H54 (cell line): Measurements from ENCODE around the gene PRR29.
"Not testable (repeated sequence)": the region's sequence is repeated elsewhere in the genome, so short reads cannot be mapped to it uniquely, and the experiment has no call there.

ENCODE experiments used
- DNase-seq: peaks from one replicate; pipeline ENCODE4 v3.0.0; 2011; ENCODE audit warnings: low spot score, mixed read lengths; ENCODE audit not compliant: insufficient read length
- FAIRE-seq: peaks from 3 replicates; lab custom pipeline; 2011; peaks lifted over from hg19 to GRCh38; lab: Jason Lieb, UNC
- POLR2A ChIP-seq: IDR thresholded peaks from 2 replicates; pipeline ENCODE4 v1.6.1; 2011; ENCODE audit warnings: low read depth, mild to moderate bottlenecking, low read length

Gene PRR29

GRCh38 chr17:64007838-64008282 is 9.7 kb downstream of the PRR29 start:
- DNase-seq (no peak), FAIRE-seq (no peak)
- no peak for TF ChIP-seq POLR2A

GRCh38 chr17:64008346-64008745 is 10.2 kb downstream of the PRR29 start:
- TF ChIP-seq POLR2A = no peak
- FAIRE-seq (no peak), DNase-seq (no peak)

DNA sequence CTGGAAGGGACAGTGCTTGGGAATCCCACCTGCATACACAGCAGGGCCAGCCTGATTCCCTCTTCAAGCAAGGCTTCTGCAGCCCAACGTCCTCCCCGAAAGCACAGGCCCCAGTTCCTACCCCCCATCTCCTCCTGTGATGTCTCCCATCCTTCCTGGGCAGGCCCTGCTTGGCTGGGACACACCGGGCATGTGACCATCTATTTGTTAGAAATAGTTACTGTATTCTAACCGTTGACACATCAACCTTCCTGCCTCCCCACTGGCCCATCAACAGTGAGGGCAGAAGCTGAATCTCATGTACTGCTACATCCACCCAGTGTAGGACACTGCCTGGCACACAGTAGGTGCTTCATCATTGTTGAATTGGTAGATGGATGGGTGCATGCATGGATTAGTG is 10.7 kb downstream of the PRR29 start:
- FAIRE-seq (no peak), DNase-seq (no peak)
- TF ChIP-seq POLR2A = no peak

DNA sequence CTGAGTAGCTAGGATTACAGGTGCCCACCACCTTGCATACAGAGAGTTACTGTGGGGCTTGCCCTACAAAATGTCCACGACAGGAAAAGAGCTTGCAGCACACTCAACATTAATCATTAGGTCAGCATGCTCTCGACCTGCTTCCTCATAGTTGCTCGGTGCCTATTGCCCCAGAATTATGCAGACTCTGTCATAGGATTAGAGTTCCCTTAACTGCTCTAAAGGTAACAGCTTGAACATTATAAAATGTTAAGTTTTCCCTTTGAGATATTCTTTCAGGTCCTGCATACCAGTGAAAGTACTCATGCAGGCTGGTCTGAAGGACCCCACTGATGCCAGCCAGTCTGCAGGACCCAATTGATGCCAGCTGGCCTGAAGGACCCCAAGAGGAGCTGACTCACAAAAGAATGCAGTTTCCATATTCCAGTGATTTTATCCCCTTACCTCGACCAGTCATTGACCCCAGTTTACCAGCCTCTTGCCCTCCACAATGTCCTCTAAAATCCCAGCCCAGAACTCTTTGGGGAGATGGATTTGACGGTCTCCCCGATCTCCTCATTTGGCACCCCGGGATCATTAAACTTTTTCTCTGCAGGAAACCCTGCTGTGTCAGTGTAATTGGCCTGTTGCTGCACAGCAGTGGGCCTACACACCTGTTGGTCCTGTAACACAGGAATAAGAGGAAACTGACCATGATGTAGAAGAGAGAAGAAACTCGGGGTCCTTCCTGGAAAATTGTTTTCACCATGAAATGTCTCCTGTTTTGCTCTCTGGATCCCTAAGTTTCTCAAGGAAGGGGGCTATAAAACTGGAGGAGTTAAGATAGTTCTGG is 11.6 kb downstream of the PRR29 start:
- TF ChIP-seq POLR2A = no peak
- no peak for FAIRE-seq
- DNase-seq = no peak

GRCh38 chr17:64015447-64015846 is 17.3 kb downstream of the PRR29 start:
- TF ChIP-seq POLR2A = no peak
- no peak for DNase-seq
- no peak for FAIRE-seq

- no peak for TF ChIP-seq POLR2A
- FAIRE-seq (no peak), DNase-seq (no peak)
Observed at GRCh38 chr17:64016231-64016784, 18.2 kb downstream of the PRR29 start.

- FAIRE-seq = no peak
- DNase-seq = no peak
- TF ChIP-seq POLR2A = no peak
Observed at GRCh38 chr17:64016974-64017373, 18.8 kb downstream of the PRR29 start.

DNA sequence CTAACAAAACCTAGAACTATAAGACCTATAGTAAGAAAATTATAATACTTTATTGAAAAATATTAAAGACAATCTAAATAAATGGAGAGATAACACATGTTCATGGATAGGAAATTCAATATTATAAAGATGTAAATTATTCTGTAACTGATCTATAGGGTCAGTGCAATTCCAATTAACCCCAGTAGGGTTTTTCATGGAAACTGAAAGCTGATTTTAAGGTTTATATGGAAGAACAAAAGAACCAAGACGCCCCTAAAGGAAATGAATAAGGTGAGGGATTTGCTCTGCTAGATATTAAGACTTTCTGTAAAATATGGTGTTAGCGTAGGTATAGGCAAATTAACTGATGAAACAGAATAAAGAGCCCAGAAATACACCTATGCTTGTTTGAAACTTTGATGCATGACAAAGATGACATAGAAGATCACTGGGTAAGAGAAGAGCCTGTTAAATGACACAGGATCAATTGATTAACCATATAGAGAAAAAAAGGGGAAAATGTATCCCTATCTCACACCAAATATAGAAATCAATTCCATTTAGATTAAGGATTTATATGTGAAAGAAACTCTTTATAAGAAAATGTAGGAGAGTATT is 19.3 kb downstream of the PRR29 start:
- FAIRE-seq (no peak), DNase-seq (no peak)
- no peak for TF ChIP-seq POLR2A

GRCh38 chr17:64019551-64019961 is 21.4 kb downstream of the PRR29 start:
- not testable (repeated sequence) for FAIRE-seq, DNase-seq

DNA sequence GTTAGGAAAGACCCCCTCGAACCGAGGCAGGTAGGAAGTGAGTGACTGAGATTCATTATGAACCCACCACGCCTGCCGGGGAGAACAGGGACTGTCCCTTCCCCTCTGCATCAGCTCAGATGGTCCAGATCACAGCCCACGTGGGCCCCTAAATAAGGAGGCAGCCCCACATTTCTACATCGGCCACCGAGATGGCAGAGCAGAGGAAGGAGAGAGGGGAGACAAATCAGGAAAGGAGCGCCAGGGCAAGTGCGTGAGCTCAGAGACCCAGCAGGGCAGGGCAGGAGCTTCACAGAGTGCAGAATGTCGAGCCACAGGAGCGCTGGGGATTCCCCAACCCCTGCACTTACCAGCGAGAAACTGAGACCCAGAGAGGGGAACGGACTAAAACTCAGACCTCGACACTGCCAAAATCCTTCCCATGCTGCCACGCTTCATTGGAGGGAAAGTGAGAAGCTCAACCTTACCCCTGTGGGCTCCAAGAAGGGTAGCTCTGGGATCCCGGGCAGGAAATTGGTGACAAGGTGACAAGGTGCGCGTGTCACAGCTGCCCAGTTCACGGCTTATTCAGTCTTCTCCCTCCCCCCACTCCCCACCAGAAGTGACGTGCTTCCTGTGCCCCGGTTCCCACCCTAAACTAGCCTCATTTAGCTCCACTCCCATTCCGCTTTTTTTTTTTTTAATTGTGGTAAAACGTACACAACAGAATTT is 22.1 kb downstream of the PRR29 start, which contains the start of gene ICAM2:
ICAM2 (minus strand) TSS at position 578 of the 711 bp plus-strand sequence. CDS start 13,942 bp downstream, outside the sequence.
- no peak for FAIRE-seq
- no peak for DNase-seq

GRCh38 chr17:64022611-64023063 is 24.5 kb downstream of the PRR29 start:
- FAIRE-seq = no peak
- no peak for DNase-seq
- TF ChIP-seq POLR2A = no peak

More for the DNA sequence above, 22.1 kb downstream of the PRR29 start, which contains the start of gene ICAM2:
- no peak for TF ChIP-seq POLR2A

DNA sequence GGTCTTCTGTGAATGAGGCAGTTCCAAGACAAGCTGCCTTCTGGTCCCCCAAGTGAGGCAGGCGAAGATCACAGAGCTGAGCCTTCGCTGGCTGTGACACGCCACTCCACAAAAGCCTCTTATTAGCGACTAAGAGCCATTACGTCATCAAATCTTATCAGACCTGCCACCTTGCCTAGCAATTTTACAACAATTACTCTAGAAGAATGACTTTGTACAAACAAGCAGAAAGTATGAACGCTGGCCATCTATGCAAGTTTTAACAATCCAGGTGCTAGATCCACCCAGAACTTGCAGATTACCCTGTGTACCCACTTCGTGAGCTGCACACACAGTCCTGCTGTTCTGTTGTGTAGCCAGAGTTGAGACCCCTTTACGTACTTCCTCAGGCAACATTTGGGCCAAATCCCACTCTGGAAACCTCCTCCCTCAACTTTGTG is 26.1 kb downstream of the PRR29 start:
- FAIRE-seq = no peak
- no peak for DNase-seq
- no peak for TF ChIP-seq POLR2A

DNA sequence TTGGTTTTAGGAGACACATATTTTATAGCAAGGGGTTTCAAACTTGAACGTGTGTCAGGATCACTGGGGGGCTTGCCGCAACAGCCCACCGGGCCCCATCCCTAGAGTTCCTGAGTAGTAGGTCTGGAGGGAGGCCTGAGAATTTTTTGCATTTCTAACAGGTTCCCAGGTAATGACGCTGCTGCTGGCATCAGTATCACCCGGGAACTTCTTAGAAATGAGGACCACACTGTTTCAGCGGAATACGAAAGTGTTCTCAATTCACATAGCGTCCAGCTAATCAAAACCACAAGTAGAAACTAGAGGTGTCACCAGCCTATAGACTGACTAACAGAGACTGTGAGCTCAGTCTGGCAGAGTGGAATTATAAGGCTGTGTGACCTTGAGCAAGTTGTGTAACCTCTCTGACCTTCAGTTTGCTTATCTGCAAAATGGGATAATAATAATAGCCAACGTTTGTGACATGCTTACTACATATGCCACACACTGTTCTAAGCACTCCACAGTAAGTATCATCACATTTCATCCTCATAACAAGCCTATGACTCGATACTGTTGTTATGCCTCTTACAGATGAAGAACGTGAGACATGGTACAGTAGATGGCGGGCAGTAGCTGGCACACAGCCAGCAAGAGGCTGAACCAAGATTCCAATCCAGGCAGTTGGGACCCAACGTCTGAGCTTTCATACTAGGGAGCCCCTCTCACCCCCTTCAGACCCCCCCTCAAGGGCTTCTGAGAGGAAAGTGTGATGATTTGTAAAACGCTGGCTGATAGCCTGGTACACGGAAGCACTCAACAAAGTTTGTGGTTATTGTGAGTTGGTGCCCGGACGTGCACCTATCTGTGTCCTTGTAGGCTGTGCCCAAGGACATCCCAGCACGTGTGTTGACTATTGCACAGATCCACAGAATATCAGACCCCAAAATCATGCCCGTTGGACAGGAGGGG is 26.9 kb downstream of the PRR29 start:
- DNase-seq = no peak
- no peak for FAIRE-seq
- no peak for TF ChIP-seq POLR2A
